A204.1 (cell line): ENCODE measurements around the gene ATRAID.
A peak's percentile ranks its signal among the peaks of the same experiment; 100 is the strongest.
"Not testable (repeated sequence)": the region's sequence is repeated elsewhere in the genome, so short reads cannot be mapped to it uniquely, and the experiment has no call there.

Experiments used
- FAIRE-seq: peaks from 2 replicates; lab custom pipeline; 2012; peaks lifted over from hg19 to GRCh38; lab: Jason Lieb, UNC

The ATRAID gene

GRCh38 chr2:27211943-27212625, at the start of gene ATRAID, which contains the start of gene SLC5A6:
ATRAID (plus strand) TSS chr2:27212041; CDS start chr2:27212369, 328 bp downstream.
SLC5A6 (minus strand) TSS chr2:27212268; CDS start chr2:27207650, 4,618 bp downstream.
- no peak for FAIRE-seq

GRCh38 chr2:27162151-27163121, 49.4 kb upstream of the ATRAID start:
- no peak for FAIRE-seq

- FAIRE-seq, result no peak
Measured at GRCh38 chr2:27164960-27165763, 46.7 kb upstream of the ATRAID start.

- no peak for FAIRE-seq
Measured at GRCh38 chr2:27170581-27171337, 41.1 kb upstream of the ATRAID start.

GRCh38 chr2:27171351-27171848, 40.4 kb upstream of the ATRAID start:
- no peak for FAIRE-seq

- FAIRE-seq, result no peak
Measured at GRCh38 chr2:27174638-27175037, 37.2 kb upstream of the ATRAID start.

GRCh38 chr2:27175330-27175729, 36.5 kb upstream of the ATRAID start:
- FAIRE-seq, result no peak

- FAIRE-seq, result not testable (repeated sequence)
Measured at GRCh38 chr2:27175781-27176180, 36.1 kb upstream of the ATRAID start.

GRCh38 chr2:27177441-27178351, 34.1 kb upstream of the ATRAID start:
- FAIRE-seq, result no peak

- FAIRE-seq, result no peak
Measured at GRCh38 chr2:27178469-27178868, 33.4 kb upstream of the ATRAID start.

- FAIRE-seq, result no peak
Measured at GRCh38 chr2:27179344-27180000, 32.4 kb upstream of the ATRAID start.

- FAIRE-seq, result no peak
Measured at GRCh38 chr2:27182346-27182745, 29.5 kb upstream of the ATRAID start.

- FAIRE-seq, result no peak
Measured at GRCh38 chr2:27184115-27184514, 27.7 kb upstream of the ATRAID start.

GRCh38 chr2:27185331-27186026, 26.4 kb upstream of the ATRAID start:
- no peak for FAIRE-seq

- FAIRE-seq, result no peak
Measured at GRCh38 chr2:27186613-27187345, 25.1 kb upstream of the ATRAID start.

- FAIRE-seq, result no peak
Measured at GRCh38 chr2:27189989-27190388, 21.9 kb upstream of the ATRAID start.

- peak; percentile 82 for FAIRE-seq
Measured at GRCh38 chr2:27191070-27191829, 20.6 kb upstream of the ATRAID start.
